Measurements from ENCODE around the gene SERHL2. TPM values are rescaled to one million over a fixed set of nuclear protein-coding genes. Genes with fewer than 3 reads are reported as not detected.
A peak's percentile ranks its signal among the peaks of the same experiment; 100 is the strongest.
"Not testable (repeated sequence)": the region's sequence is repeated elsewhere in the genome, so short reads cannot be mapped to it uniquely, and the experiment has no call there.

SERHL2 gene
- total RNA-seq, result 1.9 TPM
- long read RNA-seq, partial matches to known transcripts, result 0 of 14 reads
- long read RNA-seq, other reads (novel, unspliced or antisense), result 14 of 14 reads

- intact Hi-C loops (cut with DNase I), result no loop called here
- peak; percentile 93 for DNase-seq (ENCODE audit: low spot score)
Measured at GRCh38 chr22:42553475-42554361, at the start of gene SERHL2. SERHL2 (plus strand) TSS chr22:42553956; CDS start chr22:42554021, 65 bp downstream.

GRCh38 chr22:42508327-42508974 lies 45.3 kb upstream of the SERHL2 start:
- DNase-seq (ENCODE audit: low spot score); intact Hi-C loops (cut with DNase I): not testable (repeated sequence)

- intact Hi-C loops (cut with DNase I); DNase-seq (ENCODE audit: low spot score): not testable (repeated sequence)
Measured at GRCh38 chr22:42508975-42509364, 44.8 kb upstream of the SERHL2 start.

- intact Hi-C loops (cut with DNase I), result no loop called here
- DNase-seq (ENCODE audit: low spot score), result no peak
Measured at GRCh38 chr22:42509548-42509947, 44.2 kb upstream of the SERHL2 start.

GRCh38 chr22:42511401-42511891 lies 42.3 kb upstream of the SERHL2 start:
- DNase-seq (ENCODE audit: low spot score), result no peak
- intact Hi-C loops (cut with DNase I), result no loop called here

- intact Hi-C loops (cut with DNase I), result not testable (repeated sequence)
Measured at GRCh38 chr22:42512273-42512990, 41.3 kb upstream of the SERHL2 start.

GRCh38 chr22:42514331-42514730 lies 39.4 kb upstream of the SERHL2 start:
- DNase-seq (ENCODE audit: low spot score); intact Hi-C loops (cut with DNase I): not testable (repeated sequence)

More at GRCh38 chr22:42512273-42512990, 41.3 kb upstream of the SERHL2 start:
- DNase-seq (ENCODE audit: low spot score), result not testable (repeated sequence)

- DNase-seq (ENCODE audit: low spot score); intact Hi-C loops (cut with DNase I): not testable (repeated sequence)
Measured at GRCh38 chr22:42515304-42515703, 38.5 kb upstream of the SERHL2 start.

- DNase-seq (ENCODE audit: low spot score), result no peak
- intact Hi-C loops (cut with DNase I), result no loop called here
Measured at GRCh38 chr22:42515896-42516295, 37.9 kb upstream of the SERHL2 start.

- DNase-seq (ENCODE audit: low spot score), result not testable (repeated sequence)
Measured at GRCh38 chr22:42517103-42517502, 36.7 kb upstream of the SERHL2 start.

GRCh38 chr22:42518638-42519524 lies 34.9 kb upstream of the SERHL2 start:
- intact Hi-C loops (cut with DNase I); DNase-seq (ENCODE audit: low spot score): not testable (repeated sequence)

More at GRCh38 chr22:42517103-42517502, 36.7 kb upstream of the SERHL2 start:
- intact Hi-C loops (cut with DNase I), result not testable (repeated sequence)

GRCh38 chr22:42519525-42520401 lies 34.0 kb upstream of the SERHL2 start, which contains the start of gene RRP7A:
RRP7A (minus strand) TSS chr22:42519796; CDS start chr22:42519786, 10 bp downstream.
- intact Hi-C loops (cut with DNase I), result no loop called here
- DNase-seq (ENCODE audit: low spot score), result peak; percentile 91

GRCh38 chr22:42521228-42521546 lies 32.6 kb upstream of the SERHL2 start:
- no peak for DNase-seq (ENCODE audit: low spot score)
- intact Hi-C loops (cut with DNase I), result no loop called here

GRCh38 chr22:42522546-42522945 lies 31.2 kb upstream of the SERHL2 start:
- intact Hi-C loops (cut with DNase I), result no loop called here
- DNase-seq (ENCODE audit: low spot score), result no peak

- intact Hi-C loops (cut with DNase I), result no loop called here
Measured at GRCh38 chr22:42528591-42529307, 25.0 kb upstream of the SERHL2 start.

GRCh38 chr22:42529435-42529834 lies 24.3 kb upstream of the SERHL2 start:
- intact Hi-C loops (cut with DNase I); DNase-seq (ENCODE audit: low spot score): not testable (repeated sequence)

More at GRCh38 chr22:42528591-42529307, 25.0 kb upstream of the SERHL2 start:
- DNase-seq (ENCODE audit: low spot score), result no peak
